HG03354 (cell line): ENCODE measurements around the gene PROZ.
"Not testable (repeated sequence)": the region's sequence is repeated elsewhere in the genome, so short reads cannot be mapped to it uniquely, and the experiment has no call there.

ENCODE experiments used
- ATAC-seq: cut with Tn5 transposase; IDR thresholded peaks from one replicate; pipeline ENCODE4 v1.9.1; 2021; ENCODE audit warnings: mild to moderate bottlenecking; ENCODE audit not compliant: unreplicated experiment, poor library complexity, severe bottlenecking

The PROZ gene

DNA sequence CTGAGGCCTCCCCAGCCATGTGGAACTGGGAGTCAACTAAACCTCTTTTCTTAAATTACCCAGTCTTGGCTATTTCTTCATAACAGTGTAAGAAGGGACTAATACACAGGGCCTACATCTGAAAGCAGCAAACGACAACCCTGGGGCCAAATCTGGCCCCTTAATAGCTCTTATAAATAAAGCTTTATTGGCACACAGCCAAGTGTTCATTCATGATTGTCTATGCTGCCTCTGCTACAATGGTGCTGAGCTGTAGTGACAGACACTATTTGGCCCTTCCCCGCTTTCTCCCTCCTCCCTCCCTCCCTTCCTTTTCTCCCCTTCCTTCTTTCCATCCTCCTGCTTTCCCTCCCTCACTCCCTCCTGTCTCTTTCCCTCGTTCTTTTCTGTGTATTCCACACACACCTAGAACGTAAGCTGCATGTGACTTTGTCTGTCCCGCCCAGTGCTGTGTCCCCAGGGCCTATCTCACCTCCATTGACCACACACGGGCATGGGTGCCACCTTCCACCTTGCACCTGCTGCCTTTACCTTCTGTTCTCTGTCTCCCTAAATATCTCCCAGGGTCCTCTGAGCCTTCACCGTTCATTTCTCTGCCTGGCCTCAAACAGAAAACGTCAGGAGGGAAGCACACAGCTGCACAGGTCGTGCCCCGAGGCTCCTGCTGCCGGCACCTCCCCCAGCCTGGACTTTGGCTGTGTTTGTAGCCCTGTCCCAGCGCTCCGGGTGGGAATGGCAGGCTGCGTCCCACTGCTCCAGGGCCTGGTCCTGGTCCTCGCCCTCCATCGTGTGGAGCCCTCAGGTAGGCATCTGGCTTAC, at the start of gene PROZ:
Gene PROZ (plus strand): TSS at position 720 of the 819 bp plus-strand sequence. CDS start 13 bp downstream, at position 733.
- ATAC-seq = no peak

GRCh38 chr13:113109151-113110047, 49.0 kb upstream of the PROZ start:
- ATAC-seq = no peak

DNA sequence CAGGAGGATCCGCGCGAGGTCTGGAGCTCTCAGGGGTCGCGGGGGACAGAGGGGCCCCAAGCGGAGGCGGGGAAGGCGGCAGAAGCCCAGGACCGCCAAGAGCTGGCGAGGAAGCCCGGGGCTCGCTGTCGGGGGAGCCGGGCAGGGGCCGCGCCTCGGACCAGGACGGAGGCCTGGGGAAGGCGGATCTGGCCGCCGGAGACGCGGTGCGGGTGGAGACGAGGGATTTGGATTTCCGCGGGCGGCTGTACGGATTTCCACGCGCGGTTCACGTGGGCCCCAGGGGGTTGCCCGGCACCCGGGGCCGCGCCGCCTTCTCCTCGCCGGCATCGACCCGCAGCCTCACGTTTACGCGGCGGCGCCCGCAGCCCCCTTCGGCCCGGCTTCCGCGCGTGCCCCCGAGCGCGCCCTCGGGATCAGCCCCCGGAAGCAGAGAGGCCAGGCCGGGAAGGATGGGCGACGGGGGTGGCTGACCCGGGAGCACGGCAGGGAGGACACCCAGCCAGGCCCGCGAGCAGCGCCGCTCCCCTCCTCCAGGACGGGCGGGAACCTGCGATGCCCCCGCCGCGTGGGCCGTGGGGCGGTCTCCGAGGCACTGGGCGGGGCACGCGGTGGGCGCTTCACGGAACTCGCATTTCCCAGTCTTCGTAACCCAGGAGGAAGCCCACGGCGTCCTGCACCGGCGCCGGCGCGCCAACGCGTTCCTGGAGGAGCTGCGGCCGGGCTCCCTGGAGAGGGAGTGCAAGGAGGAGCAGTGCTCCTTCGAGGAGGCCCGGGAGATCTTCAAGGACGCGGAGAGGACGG, 48.2 kb upstream of the PROZ start:
- ATAC-seq = no peak

GRCh38 chr13:113110852-113111315, 47.6 kb upstream of the PROZ start:
- ATAC-seq = no peak

GRCh38 chr13:113111821-113112220, 46.6 kb upstream of the PROZ start:
- ATAC-seq = not testable (repeated sequence)

DNA sequence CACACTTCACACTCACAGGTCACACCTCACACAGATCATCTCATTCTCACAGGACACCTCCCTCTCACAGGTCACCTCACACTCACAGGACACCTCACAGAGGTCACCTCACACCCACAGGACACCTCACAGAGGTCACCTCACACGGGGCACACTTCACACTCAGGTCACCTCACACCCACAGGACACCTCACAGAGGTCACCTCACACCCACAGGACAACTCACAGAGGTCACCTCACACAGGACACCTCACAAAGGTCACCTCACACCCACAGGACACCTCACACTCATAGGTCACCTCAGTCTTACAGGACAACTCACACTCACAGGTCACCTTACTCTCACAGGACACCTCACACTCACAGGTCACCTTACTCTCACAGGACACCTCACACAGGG, 46.0 kb upstream of the PROZ start:
- not testable (repeated sequence) for ATAC-seq

DNA sequence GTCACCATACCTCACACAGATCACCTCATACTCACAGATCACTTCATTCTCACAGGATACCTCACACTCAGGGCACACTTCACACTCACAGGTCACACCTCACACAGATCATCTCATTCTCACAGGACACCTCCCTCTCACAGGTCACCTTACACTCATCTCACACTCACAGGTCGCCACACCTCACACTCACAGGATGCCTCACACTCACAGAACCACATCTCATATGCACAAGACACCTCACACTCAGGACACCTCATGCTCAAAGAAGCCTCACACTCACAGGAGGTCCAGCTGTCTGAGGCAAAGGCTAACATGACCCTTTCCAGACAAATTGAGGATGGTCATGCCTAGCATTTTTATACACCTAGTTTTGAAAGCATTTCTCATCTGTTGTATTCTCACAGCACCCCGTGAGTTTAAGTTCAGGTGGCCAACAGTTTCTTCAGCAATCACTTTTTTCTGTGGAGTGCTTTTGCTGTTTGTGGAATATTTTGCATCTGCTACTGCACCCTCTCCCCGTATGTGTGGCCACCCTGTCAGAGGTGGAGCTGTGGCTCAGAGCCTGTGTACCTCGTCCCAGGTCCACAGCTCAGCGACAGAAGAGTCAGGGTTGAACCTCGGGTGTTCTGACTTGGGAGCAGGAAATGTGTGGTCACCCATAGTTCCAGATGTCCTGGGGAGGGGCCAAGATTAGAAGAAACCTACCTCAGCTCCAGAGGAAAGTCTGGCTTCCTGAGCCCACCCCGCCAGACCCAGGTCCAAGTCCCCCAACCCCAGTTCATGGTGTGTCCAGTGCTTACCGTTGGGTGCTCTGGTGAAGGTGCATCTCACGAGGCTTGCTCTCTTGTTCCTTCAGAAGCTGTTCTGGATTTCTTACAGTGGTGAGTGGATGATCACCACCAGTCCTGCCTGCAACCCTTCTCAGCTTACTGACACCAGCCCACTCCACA, 45.3 kb upstream of the PROZ start:
- ATAC-seq = no peak

DNA sequence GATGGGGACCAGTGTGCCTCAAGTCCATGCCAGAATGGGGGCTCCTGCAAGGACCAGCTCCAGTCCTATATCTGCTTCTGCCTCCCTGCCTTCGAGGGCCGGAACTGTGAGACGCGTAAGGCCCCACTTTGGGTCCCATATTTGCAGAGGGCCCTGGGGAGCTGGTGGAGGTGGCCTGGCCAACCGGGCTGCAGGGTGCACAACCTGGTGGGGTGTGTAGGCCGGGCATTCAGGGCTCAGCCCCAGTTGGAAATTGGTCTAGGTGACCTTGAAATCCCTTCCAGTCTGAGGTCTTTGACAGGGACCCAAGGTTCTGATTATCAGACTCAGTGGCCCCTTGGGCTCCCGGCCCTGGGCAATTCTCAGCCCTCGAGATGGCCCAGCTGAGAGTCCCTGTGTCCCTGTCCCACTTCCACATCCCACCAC, 44.6 kb upstream of the PROZ start:
- ATAC-seq = no peak

GRCh38 chr13:113114511-113115362, 43.7 kb upstream of the PROZ start:
- no peak for ATAC-seq

DNA sequence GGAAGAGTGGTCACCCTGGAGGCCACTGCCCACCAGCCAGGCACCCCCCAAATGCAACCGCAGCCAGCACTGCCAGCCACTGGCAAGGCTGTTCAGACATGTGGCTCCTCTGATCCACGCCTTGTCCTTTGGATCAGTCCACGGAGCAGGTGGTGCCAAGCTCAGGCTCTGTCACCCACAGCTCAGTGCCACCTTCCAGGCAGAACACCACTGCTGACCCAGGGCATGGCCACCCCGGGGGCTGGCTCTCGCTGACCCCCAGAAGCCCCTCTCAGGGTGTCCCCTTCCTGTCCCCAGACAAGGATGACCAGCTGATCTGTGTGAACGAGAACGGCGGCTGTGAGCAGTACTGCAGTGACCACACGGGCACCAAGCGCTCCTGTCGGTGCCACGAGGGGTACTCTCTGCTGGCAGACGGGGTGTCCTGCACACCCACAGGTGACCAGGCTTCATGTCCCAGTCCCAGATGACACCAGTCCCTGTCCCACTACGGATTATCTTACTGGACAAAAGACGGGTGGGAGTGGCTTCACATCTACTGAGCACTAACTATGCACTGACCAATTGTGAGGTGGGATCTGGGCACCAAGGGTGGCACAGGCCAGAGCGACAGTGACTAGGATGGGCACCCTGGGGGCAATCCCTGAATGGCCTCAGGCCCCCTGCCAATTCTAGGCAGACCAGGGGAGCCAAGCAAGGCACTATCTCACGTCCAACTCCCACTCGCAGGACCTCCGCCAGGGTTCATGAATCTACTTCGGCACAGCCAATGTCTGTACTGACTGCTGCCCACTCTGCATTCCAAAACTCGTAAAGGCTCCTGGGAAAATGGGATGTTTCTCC, 42.9 kb upstream of the PROZ start:
- ATAC-seq = no peak

DNA sequence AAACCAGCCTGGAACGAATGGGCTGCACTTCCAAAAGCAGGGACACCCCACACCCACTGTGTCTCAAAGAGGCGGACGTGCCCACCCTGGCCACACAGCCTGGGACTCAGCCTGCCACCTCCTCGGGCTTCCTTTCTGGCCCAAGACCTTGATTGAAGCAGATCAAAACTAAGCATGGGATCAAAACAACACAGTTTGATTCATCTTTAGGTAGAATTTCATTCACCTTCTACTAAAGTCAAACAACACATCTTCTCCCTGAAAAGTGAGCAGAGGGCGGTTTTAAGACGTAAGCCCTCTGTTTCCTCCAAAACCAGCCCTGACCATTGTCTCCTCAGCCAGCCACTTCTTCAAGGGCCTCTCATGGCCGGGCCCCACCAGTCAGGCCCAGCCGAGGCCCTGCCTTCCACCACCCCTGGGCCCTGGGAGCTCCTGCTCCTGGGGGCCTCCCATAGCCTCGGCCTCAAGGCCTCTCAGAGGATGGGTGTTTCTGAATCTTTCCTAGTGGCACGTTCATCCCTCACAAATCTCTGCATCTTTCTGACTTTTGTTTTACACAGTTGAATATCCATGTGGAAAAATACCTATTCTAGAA, 42.1 kb upstream of the PROZ start:
- ATAC-seq = no peak

DNA sequence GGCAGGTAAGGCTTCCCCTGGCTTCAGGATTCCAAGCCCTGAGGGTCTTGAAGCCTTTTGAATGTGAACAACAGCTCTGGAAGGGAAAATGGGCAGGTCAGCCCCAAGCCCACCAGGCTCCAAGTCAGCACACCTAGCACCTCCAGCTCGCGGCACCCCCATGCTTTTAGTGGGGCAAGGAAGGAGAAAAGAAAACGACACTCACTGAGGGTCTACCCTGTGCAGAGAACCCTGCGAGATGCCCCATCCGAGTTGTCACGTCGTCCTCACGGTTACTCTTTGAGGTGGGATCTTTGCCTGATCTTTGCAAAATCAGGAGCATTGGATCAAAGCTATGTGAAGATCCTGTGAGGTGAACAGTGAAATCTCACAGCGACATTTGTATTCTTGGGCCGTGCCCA, 41.6 kb upstream of the PROZ start:
- ATAC-seq = no peak

- no peak for ATAC-seq
Measured at GRCh38 chr13:113117335-113117872, 41.0 kb upstream of the PROZ start.

- ATAC-seq = no peak
Measured at GRCh38 chr13:113117911-113118260, 40.6 kb upstream of the PROZ start.

GRCh38 chr13:113118261-113119021, 40.0 kb upstream of the PROZ start:
- no peak for ATAC-seq
